ENCODE measurements around the gene ARL15. TPM values are rescaled to one million over a fixed set of nuclear protein-coding genes. Genes with fewer than 3 reads are reported as not detected.
A peak's percentile ranks its signal among the peaks of the same experiment; 100 is the strongest.

ARL15 gene
- total and polyA plus RNA-seq, 9 of the 15 experiments (the other 6 are each of a cell fraction or from before 2014, with no cell fraction given) = 18.5 to 80.4 (median 57.0) TPM

DNA sequence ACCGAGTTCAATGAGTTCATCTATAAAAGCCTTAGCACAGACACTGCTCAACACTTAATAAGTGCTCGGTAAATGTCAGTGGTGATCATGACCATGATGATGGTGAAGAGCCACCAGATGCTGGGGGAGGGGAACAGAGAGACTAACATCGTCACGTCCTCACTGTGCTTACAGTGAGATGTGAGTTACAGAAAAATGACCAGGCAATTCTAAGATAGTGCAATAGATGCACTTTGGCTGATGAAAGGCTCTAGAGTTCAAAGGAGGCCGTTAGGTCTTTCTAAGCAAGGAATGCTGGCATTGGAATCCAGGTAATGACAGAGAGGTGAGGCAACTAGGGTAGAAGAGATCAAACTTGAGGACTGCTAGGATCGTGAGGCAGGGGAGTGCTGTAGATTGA, 36.7 kb downstream of the ARL15 start (continued):
- TF ChIP-seq, protein P1, sequence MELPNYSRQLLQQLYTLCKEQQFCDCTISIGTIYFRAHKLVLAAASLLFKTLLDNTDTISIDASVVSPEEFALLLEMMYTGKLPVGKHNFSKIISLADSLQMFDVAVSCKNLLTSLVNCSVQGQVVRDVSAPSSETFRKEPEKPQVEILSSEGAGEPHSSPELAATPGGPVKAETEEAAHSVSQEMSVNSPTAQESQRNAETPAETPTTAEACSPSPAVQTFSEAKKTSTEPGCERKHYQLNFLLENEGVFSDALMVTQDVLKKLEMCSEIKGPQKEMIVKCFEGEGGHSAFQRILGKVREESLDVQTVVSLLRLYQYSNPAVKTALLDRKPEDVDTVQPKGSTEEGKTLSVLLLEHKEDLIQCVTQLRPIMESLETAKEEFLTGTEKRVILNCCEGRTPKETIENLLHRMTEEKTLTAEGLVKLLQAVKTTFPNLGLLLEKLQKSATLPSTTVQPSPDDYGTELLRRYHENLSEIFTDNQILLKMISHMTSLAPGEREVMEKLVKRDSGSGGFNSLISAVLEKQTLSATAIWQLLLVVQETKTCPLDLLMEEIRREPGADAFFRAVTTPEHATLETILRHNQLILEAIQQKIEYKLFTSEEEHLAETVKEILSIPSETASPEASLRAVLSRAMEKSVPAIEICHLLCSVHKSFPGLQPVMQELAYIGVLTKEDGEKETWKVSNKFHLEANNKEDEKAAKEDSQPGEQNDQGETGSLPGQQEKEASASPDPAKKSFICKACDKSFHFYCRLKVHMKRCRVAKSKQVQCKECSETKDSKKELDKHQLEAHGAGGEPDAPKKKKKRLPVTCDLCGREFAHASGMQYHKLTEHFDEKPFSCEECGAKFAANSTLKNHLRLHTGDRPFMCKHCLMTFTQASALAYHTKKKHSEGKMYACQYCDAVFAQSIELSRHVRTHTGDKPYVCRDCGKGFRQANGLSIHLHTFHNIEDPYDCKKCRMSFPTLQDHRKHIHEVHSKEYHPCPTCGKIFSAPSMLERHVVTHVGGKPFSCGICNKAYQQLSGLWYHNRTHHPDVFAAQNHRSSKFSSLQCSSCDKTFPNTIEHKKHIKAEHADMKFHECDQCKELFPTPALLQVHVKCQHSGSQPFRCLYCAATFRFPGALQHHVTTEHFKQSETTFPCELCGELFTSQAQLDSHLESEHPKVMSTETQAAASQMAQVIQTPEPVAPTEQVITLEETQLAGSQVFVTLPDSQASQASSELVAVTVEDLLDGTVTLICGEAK (IDR thresholded peaks at IDR 0.05) = no peak
- TF ChIP-seq, protein P1 (CRISPR knock-in tag; IDR thresholded peaks at IDR 0.05) = no peak
- TF ChIP-seq BRF1 (IDR thresholded peaks at IDR 0.05; ENCODE audit: borderline replicate concordance, extremely low read depth, insufficient read length) = no peak
- TF ChIP-seq NFE2 (IDR thresholded peaks at IDR 0.05; ENCODE audit: low read depth) = peak; percentile 81
- TF ChIP-seq ETS2 (tag; IDR thresholded peaks at IDR 0.05; ENCODE audit: borderline replicate concordance, poor library complexity, severe bottlenecking) = no peak
- TF ChIP-seq BACH1 (tag; IDR thresholded peaks at IDR 0.05) = no peak; the same call in 1 of the 2 replicates
- TF ChIP-seq ZBTB49 (CRISPR knock-in tag; IDR thresholded peaks at IDR 0.05; ENCODE audit: borderline replicate concordance) = no peak
- TF ChIP-seq SAFB (IDR thresholded peaks at IDR 0.05; ENCODE audit: borderline replicate concordance, low read depth, low read length) = no peak
- no peak for TF ChIP-seq SRF (CRISPR knock-in tag; IDR thresholded peaks at IDR 0.05)
- TF ChIP-seq, protein P2, sequence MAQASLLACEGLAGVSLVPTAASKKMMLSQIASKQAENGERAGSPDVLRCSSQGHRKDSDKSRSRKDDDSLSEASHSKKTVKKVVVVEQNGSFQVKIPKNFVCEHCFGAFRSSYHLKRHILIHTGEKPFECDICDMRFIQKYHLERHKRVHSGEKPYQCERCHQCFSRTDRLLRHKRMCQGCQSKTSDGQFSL (CRISPR knock-in tag; IDR thresholded peaks at IDR 0.05) = no peak
- TF ChIP-seq, protein P2 (tag; IDR thresholded peaks at IDR 0.05) = no peak
- no peak for TF ChIP-seq ZFPM2 (CRISPR knock-in tag; IDR thresholded peaks at IDR 0.05)
- TF ChIP-seq ZZZ3 (IDR thresholded peaks at IDR 0.05) = no peak
- no peak for TF ChIP-seq MEIS2 (IDR thresholded peaks at IDR 0.05; ENCODE audit: partially characterized antibody)
- TF ChIP-seq GTF2F1 (IDR thresholded peaks at IDR 0.05; ENCODE audit: low read depth, low read length) = no peak
- no peak for TF ChIP-seq ZNF197 (CRISPR knock-in tag; IDR thresholded peaks at IDR 0.05; ENCODE audit: low read depth)

Data from K562 (cell line).